Gastrocnemius medialis (tissue), 4 donors: ENCODE results near the gene DSP.

Experiments
- POLR2A ChIP-seq, 2 donors: fragments of 450-650 bp; IDR thresholded peaks; one replicate each; pipeline ENCODE4 v1.6.1; 2017; ENCODE audit warnings: antibody characterized with exemption in 2 of 2, mild to moderate bottlenecking in 2 of 2, moderate library complexity in 2 of 2
- TF ChIP-seq, protein P1 (sequence below), 5 experiments: fragments of 450-650 bp in 3 of 5; fragments of 200-600 bp in 2 of 5; sonication (generic) in 2 of 5; IDR thresholded peaks in 4 of 5; conservative IDR thresholded peaks in 1 of 5; 1 replicate in 4 of 5; 2 replicates in 1 of 5; pipeline ENCODE4 v1.5.1; 2016 to 2019; ENCODE audit warnings: antibody characterized with exemption in 5 of 5, mild to moderate bottlenecking in 3 of 5, moderate library complexity in 3 of 5

DNA sequence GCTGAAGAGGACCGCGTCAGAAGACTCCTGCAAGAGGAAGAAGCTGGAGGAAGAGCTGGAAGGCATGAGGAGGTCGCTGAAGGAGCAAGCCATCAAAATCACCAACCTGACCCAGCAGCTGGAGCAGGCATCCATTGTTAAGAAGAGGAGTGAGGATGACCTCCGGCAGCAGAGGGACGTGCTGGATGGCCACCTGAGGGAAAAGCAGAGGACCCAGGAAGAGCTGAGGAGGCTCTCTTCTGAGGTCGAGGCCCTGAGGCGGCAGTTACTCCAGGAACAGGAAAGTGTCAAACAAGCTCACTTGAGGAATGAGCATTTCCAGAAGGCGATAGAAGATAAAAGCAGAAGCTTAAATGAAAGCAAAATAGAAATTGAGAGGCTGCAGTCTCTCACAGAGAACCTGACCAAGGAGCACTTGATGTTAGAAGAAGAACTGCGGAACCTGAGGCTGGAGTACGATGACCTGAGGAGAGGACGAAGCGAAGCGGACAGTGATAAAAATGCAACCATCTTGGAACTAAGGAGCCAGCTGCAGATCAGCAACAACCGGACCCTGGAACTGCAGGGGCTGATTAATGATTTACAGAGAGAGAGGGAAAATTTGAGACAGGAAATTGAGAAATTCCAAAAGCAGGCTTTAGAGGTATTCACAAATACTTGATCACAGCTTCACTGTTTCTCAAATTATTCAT, 39.6 kb downstream of the DSP start:
- TF ChIP-seq, protein P1, sequence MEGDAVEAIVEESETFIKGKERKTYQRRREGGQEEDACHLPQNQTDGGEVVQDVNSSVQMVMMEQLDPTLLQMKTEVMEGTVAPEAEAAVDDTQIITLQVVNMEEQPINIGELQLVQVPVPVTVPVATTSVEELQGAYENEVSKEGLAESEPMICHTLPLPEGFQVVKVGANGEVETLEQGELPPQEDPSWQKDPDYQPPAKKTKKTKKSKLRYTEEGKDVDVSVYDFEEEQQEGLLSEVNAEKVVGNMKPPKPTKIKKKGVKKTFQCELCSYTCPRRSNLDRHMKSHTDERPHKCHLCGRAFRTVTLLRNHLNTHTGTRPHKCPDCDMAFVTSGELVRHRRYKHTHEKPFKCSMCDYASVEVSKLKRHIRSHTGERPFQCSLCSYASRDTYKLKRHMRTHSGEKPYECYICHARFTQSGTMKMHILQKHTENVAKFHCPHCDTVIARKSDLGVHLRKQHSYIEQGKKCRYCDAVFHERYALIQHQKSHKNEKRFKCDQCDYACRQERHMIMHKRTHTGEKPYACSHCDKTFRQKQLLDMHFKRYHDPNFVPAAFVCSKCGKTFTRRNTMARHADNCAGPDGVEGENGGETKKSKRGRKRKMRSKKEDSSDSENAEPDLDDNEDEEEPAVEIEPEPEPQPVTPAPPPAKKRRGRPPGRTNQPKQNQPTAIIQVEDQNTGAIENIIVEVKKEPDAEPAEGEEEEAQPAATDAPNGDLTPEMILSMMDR (IDR thresholded peaks at IDR 0.05 in 4 of 5, conservative IDR thresholded peaks at IDR 0.05 in 1 of 5), result no peak
- TF ChIP-seq POLR2A (IDR thresholded peaks at IDR 0.05), result no peak
